H9 (cell line): ENCODE results near the gene LCNL1. TPM values are rescaled to one million over a fixed set of nuclear protein-coding genes. Genes with fewer than 3 reads are reported as not detected.

Experiments used
- DNase-seq: peaks from one replicate; pipeline ENCODE4 v3.0.0-alpha.2; 2017
- H2AFZ ChIP-seq: one replicate; pipeline ENCODE4 v1.6.1; 2013; ENCODE audit warnings: mild to moderate bottlenecking, low read length, control low read depth, moderate library complexity
- H2AK5ac ChIP-seq: 2 replicates; pipeline ENCODE4 v1.6.1; 2013; ENCODE audit warnings: low read length, control low read depth, mixed read lengths; ENCODE audit not compliant: insufficient read length
- H2BK120ac ChIP-seq: one replicate; pipeline ENCODE4 v1.6.1; 2013; ENCODE audit warnings: low read depth, mild to moderate bottlenecking, low read length, control low read depth, inconsistent platforms; ENCODE audit not compliant: poor library complexity, severe bottlenecking
- H2BK12ac ChIP-seq: 2 replicates; pipeline ENCODE4 v1.6.1; 2013; ENCODE audit warnings: low read length, control low read depth, mixed read lengths, low read depth; ENCODE audit not compliant: insufficient read length
- H2BK15ac ChIP-seq: 2 replicates; pipeline ENCODE4 v1.6.1; 2013; ENCODE audit warnings: low read depth, low read length, control low read depth
- H2BK20ac ChIP-seq: one replicate; pipeline ENCODE4 v1.6.1; 2013; ENCODE audit warnings: low read depth, mild to moderate bottlenecking, low read length, control low read depth, inconsistent platforms; ENCODE audit not compliant: poor library complexity, severe bottlenecking
- H2BK5ac ChIP-seq: 2 replicates; pipeline ENCODE4 v1.6.1; 2013; ENCODE audit warnings: low read length, control low read depth, mixed read lengths; ENCODE audit not compliant: insufficient read length
- H3K14ac ChIP-seq: 2 replicates; pipeline ENCODE4 v1.6.1; 2013; ENCODE audit warnings: low read length, control low read depth; ENCODE audit not compliant: insufficient read depth
- H3K18ac ChIP-seq: 2 replicates; pipeline ENCODE4 v1.6.1; 2013; ENCODE audit warnings: low read depth, mild to moderate bottlenecking, mixed read lengths, low read length, control low read depth; ENCODE audit not compliant: insufficient read length
- H3K23ac ChIP-seq: 2 replicates; pipeline ENCODE4 v1.6.1; 2013; ENCODE audit warnings: low read length, control low read depth, mixed read lengths, low read depth; ENCODE audit not compliant: insufficient read length
- H3K23me2 ChIP-seq: 2 replicates; pipeline ENCODE4 v1.6.1; 2013; ENCODE audit warnings: low read depth, mild to moderate bottlenecking, mixed read lengths, low read length, control low read depth; ENCODE audit not compliant: insufficient read length, poor library complexity, severe bottlenecking
- H3K27ac ChIP-seq: 2 replicates; pipeline ENCODE4 v1.5.1; 2013; ENCODE audit warnings: low read length, control low read depth, mixed read lengths, low read depth; ENCODE audit not compliant: insufficient read length
- H3K27me3 ChIP-seq: 2 replicates; pipeline ENCODE4 v1.6.1; 2013; ENCODE audit warnings: low read length, control low read depth, inconsistent platforms; ENCODE audit not compliant: insufficient read depth
- H3K4ac ChIP-seq: 2 replicates; pipeline ENCODE4 v1.6.1; 2013; ENCODE audit warnings: low read depth, mild to moderate bottlenecking, control low read depth, inconsistent platforms, low read length, moderate library complexity
- H3K4me1 ChIP-seq: 2 replicates; pipeline ENCODE4 v1.6.1; 2013; ENCODE audit warnings: low read length, control low read depth, inconsistent platforms; ENCODE audit not compliant: insufficient read depth
- H3K4me2 ChIP-seq: 2 replicates; pipeline ENCODE4 v1.6.1; 2013; ENCODE audit warnings: low read length, control low read depth, mixed read lengths; ENCODE audit not compliant: insufficient read length, insufficient read depth
- H3K56ac ChIP-seq: 2 replicates; pipeline ENCODE4 v1.6.1; 2013; ENCODE audit warnings: low read depth, mild to moderate bottlenecking, mixed read lengths, low read length, control low read depth; ENCODE audit not compliant: insufficient read length
- H3K79me1 ChIP-seq: 2 replicates; pipeline ENCODE4 v1.6.1; 2013; ENCODE audit warnings: low read depth, mild to moderate bottlenecking, moderate library complexity, low read length, control low read depth, inconsistent platforms; ENCODE audit not compliant: insufficient read depth, poor library complexity, severe bottlenecking
- H3K79me2 ChIP-seq: 2 replicates; pipeline ENCODE4 v1.6.1; 2013; ENCODE audit warnings: low read length, control low read depth, inconsistent platforms; ENCODE audit not compliant: insufficient read depth
- H3K9ac ChIP-seq: 2 replicates; pipeline ENCODE4 v1.6.1; 2013; ENCODE audit warnings: low read length, control low read depth, mixed read lengths; ENCODE audit not compliant: insufficient read length; ENCODE audit errors: extremely low read depth
- H3K9me3 ChIP-seq: one replicate; pipeline ENCODE4 v1.6.1; 2013; ENCODE audit warnings: low read depth, low read length, inconsistent platforms; ENCODE audit not compliant: control insufficient read depth
- H3T11ph ChIP-seq: one replicate; pipeline ENCODE4 v1.6.1; 2013; ENCODE audit warnings: mild to moderate bottlenecking, low read length, control low read depth, inconsistent platforms
- H4K20me1 ChIP-seq: one replicate; pipeline ENCODE4 v1.6.1; 2013; ENCODE audit not compliant: control insufficient read depth, insufficient read length, insufficient read depth
- H4K5ac ChIP-seq: 2 replicates; pipeline ENCODE4 v1.6.1; 2013; ENCODE audit warnings: low read depth, mild to moderate bottlenecking, mixed read lengths, low read length, control low read depth; ENCODE audit not compliant: insufficient read length
- H4K8ac ChIP-seq: replicated peaks from 2 replicates; pipeline ENCODE4 v1.6.1; 2013; ENCODE audit warnings: low read length, control low read depth, mixed read lengths, low read depth; ENCODE audit not compliant: insufficient read length
- H4K91ac ChIP-seq: 2 replicates; pipeline ENCODE4 v1.6.1; 2013; ENCODE audit warnings: low read depth, mild to moderate bottlenecking, moderate library complexity, mixed read lengths, low read length, control low read depth; ENCODE audit not compliant: insufficient read length
- H3K27ac Mint-ChIP-seq, 3 experiments: 2 replicates in 2 of 3; 3 replicates in 1 of 3; pipeline ENCODE4 v1.8.0; 2020 to 2021; ENCODE audit warnings: mixed read lengths in 3 of 3, mild to moderate bottlenecking in 1 of 3, moderate library complexity in 1 of 3
- H3K27me3 Mint-ChIP-seq: 2 replicates; pipeline ENCODE4 v1.8.0; 2021; ENCODE audit warnings: low read depth, mild to moderate bottlenecking, moderate library complexity, mixed read lengths
- H3K36me3 Mint-ChIP-seq, 3 experiments: 2 replicates in 2 of 3; 3 replicates in 1 of 3; pipeline ENCODE4 v1.8.0; 2020 to 2021; ENCODE audit warnings: low read depth in 3 of 3, mixed read lengths in 3 of 3; ENCODE audit not compliant: insufficient read depth in 1 of 3
- H3K4me1 Mint-ChIP-seq, 2 experiments: 2 replicates each; pipeline ENCODE4 v1.8.0; 2020; ENCODE audit warnings: mixed read lengths in 2 of 2
- H3K4me3 Mint-ChIP-seq, 2 experiments: 2 replicates in 1 of 2; 3 replicates in 1 of 2; pipeline ENCODE4 v1.8.0; 2020 to 2021; ENCODE audit warnings: mild to moderate bottlenecking in 2 of 2, mixed read lengths in 2 of 2, moderate library complexity in 1 of 2
- H3K9me3 Mint-ChIP-seq, 2 experiments: 2 replicates in 1 of 2; 3 replicates in 1 of 2; pipeline ENCODE4 v1.8.0; 2020; ENCODE audit warnings: mild to moderate bottlenecking in 2 of 2, mixed read lengths in 2 of 2, moderate library complexity in 1 of 2
- CTCF ChIP-seq: fragments of 200-600 bp; sonication (generic); conservative IDR thresholded peaks from 3 replicates; pipeline ENCODE4 v1.8.0; 2021; ENCODE audit warnings: antibody characterized with exemption, mild to moderate bottlenecking
- WGBS: extraction: QIAGEN DNeasy Blood & Tissue Kit; methylation state at CpG from one replicate; pipeline ENCODE4 v1.1.7; 2013; ENCODE audit warnings: missing lambda C conversion rate, low lambda C conversion rate, mixed read lengths; ENCODE audit not compliant: insufficient read length; ENCODE audit errors: extremely low coverage; 5-methylcytosine and 5-hydroxymethylcytosine counted together
- total RNA-seq: library from RNA; stranded (reverse); gene quantifications from 2 replicates; pipeline ENCODE4 v1.2.1, GENCODE V29; 2021

LCNL1 gene
- total RNA-seq, 1 experiment from 2014 or later, result 0.20 TPM

GRCh38 chr9:136952876-136953770, 29.7 kb upstream of the LCNL1 start:
- H2AFZ ChIP-seq, result no peak overlapping the region
- H4K8ac ChIP-seq, result no peak overlapping the region
- no peak overlapping the region for H3K4ac ChIP-seq
- H2BK5ac ChIP-seq, result no peak overlapping the region
- no peak overlapping the region for H3K4me2 ChIP-seq
- no peaks in the 10 kb centered on the region for H3K9me3 ChIP-seq
- no peak overlapping the region for H3K27ac Mint-ChIP-seq
- H3T11ph ChIP-seq, result no peak overlapping the region
- no peak for TF ChIP-seq CTCF
- H3K27me3 ChIP-seq, result no peaks in the 10 kb centered on the region
- no peak overlapping the region for H3K14ac ChIP-seq
- H3K18ac ChIP-seq, result no peak overlapping the region
- H2BK20ac ChIP-seq, result no peak overlapping the region
- H4K91ac ChIP-seq, result no peak overlapping the region
- no peaks in the 10 kb centered on the region for H3K79me1 ChIP-seq
- no CpG with 5 or more reads among the region's 44 CpGs for WGBS
- peaks cover 5% of the 10 kb centered on the region for H3K23me2 ChIP-seq
- H3K4me1 Mint-ChIP-seq, result peaks cover 2 to 3% of the 10 kb centered on the region in 2 experiments
- no peaks in the 10 kb centered on the region; a peak in 1 of 7 replicates for H3K36me3 Mint-ChIP-seq
- H2BK15ac ChIP-seq, result no peak overlapping the region
- no peaks in the 10 kb centered on the region for H3K79me2 ChIP-seq
- no peak overlapping the region for H4K5ac ChIP-seq
- peaks cover 2% of the 10 kb centered on the region for H4K20me1 ChIP-seq
- no peak overlapping the region for H3K23ac ChIP-seq
- H3K4me1 ChIP-seq, result no peaks in the 10 kb centered on the region
- no peak overlapping the region for H2BK12ac ChIP-seq
- no peak overlapping the region for H3K27ac ChIP-seq
- H3K4me3 Mint-ChIP-seq, result peak overlapping the region in 1 of 2 experiments; percentile 35; a peak in 1 of 5 replicates
- no peak overlapping the region for H3K56ac ChIP-seq
- H3K9me3 Mint-ChIP-seq, result peaks cover 6% of the 10 kb centered on the region in 2 experiments; a peak in 4 of 5 replicates
- no peak for DNase-seq
- H3K9ac ChIP-seq, result no peak overlapping the region
- no peak overlapping the region for H2BK120ac ChIP-seq
- H2AK5ac ChIP-seq, result no peak overlapping the region
- peaks cover 6% of the 10 kb centered on the region; the same call in 1 of the 2 replicates for H3K27me3 Mint-ChIP-seq
